T-helper 17 cell (primary cell): ENCODE measurements around the gene UHRF1. TPM values are rescaled to one million over a fixed set of nuclear protein-coding genes. Genes with fewer than 3 reads are reported as not detected.
"Not testable (repeated sequence)": the region's sequence is repeated elsewhere in the genome, so short reads cannot be mapped to it uniquely, and the experiment has no call there.

Source experiments
- ATAC-seq: fragments of 150-1000 bp; cut with Tn5 transposase; 2 replicates; pipeline ENCODE4 v1.10.0; 2021; ENCODE audit warnings: mild to moderate bottlenecking, moderate library complexity
- DNase-seq, 3 donors: peaks; one replicate each; pipeline versions ENCODE4 v3.0.0 to v3.0.0-alpha.2; 2020 to 2021
- H3K9me3 ChIP-seq: one replicate; pipeline ENCODE4 v1.7.0; 2013; ENCODE audit warnings: low read length, mild to moderate bottlenecking; ENCODE audit not compliant: control insufficient read depth, poor library complexity, severe bottlenecking
- H3K27ac Mint-ChIP-seq: one replicate; pipeline ENCODE4 v1.8.0; 2022; ENCODE audit warnings: mild to moderate bottlenecking, moderate library complexity, mixed read lengths
- H3K27me3 Mint-ChIP-seq: one replicate; pipeline ENCODE4 v1.8.0; 2022; ENCODE audit warnings: mixed read lengths
- H3K36me3 Mint-ChIP-seq: one replicate; pipeline ENCODE4 v1.8.0; 2022; ENCODE audit warnings: low read depth, mixed read lengths
- H3K4me1 Mint-ChIP-seq: one replicate; pipeline ENCODE4 v1.8.0; 2022; ENCODE audit warnings: mild to moderate bottlenecking, mixed read lengths
- H3K4me3 Mint-ChIP-seq: one replicate; pipeline ENCODE4 v1.8.0; 2022; ENCODE audit warnings: mild to moderate bottlenecking, moderate library complexity, mixed read lengths
- total RNA-seq, 4 donors: library from RNA in 2 of 4; stranded (reverse) in 2 of 4; gene quantifications; one replicate each; pipeline ENCODE4 v1.2.3 and lab custom pipeline; 2022 to 2026

The UHRF1 gene
- total RNA-seq, 2 donors from 2014 or later = 0.12 to 0.34 TPM

GRCh38 chr19:4932711-4933110, 23.4 kb downstream of the UHRF1 start:
- DNase-seq (no peak), ATAC-seq (no peak)
- no peaks in the 10 kb centered on the region for H3K9me3 ChIP-seq
- no peak overlapping the region for H3K27ac Mint-ChIP-seq
- no peaks in the 10 kb centered on the region for H3K4me1 Mint-ChIP-seq
- no peak overlapping the region for H3K4me3 Mint-ChIP-seq
- H3K36me3 Mint-ChIP-seq = no peaks in the 10 kb centered on the region
- H3K27me3 Mint-ChIP-seq = no peaks in the 10 kb centered on the region

- Mint-ChIP-seq H3K4me1 (peaks cover 2% of the 10 kb centered on the region), H3K27ac (peak overlapping the region; percentile 69), H3K4me3 (no peak overlapping the region), H3K36me3 (no peaks in the 10 kb centered on the region), H3K27me3 (no peaks in the 10 kb centered on the region)
- ATAC-seq = no peak
- DNase-seq = no peak
- H3K9me3 ChIP-seq = no peaks in the 10 kb centered on the region
Observed at GRCh38 chr19:4933528-4933927, 24.2 kb downstream of the UHRF1 start.

- Mint-ChIP-seq H3K4me1 (peaks cover 2% of the 10 kb centered on the region), H3K36me3 (no peaks in the 10 kb centered on the region), H3K27ac (no peak overlapping the region), H3K4me3 (no peak overlapping the region), H3K27me3 (no peaks in the 10 kb centered on the region)
- DNase-seq = no peak
- no peaks in the 10 kb centered on the region for H3K9me3 ChIP-seq
- ATAC-seq = no peak
Observed at GRCh38 chr19:4935444-4935843, 26.1 kb downstream of the UHRF1 start.

GRCh38 chr19:4937060-4937459, 27.8 kb downstream of the UHRF1 start:
- Mint-ChIP-seq H3K4me1 (peaks cover 2% of the 10 kb centered on the region), H3K36me3 (no peaks in the 10 kb centered on the region), H3K27ac (no peak overlapping the region), H3K27me3 (no peaks in the 10 kb centered on the region), H3K4me3 (no peak overlapping the region)
- DNase-seq = no peak
- no peaks in the 10 kb centered on the region for H3K9me3 ChIP-seq
- ATAC-seq = no peak

GRCh38 chr19:4938461-4938860, 29.2 kb downstream of the UHRF1 start:
- DNase-seq, H3K27ac Mint-ChIP-seq, H3K4me3 Mint-ChIP-seq, H3K36me3 Mint-ChIP-seq, ATAC-seq, H3K9me3 ChIP-seq, H3K4me1 Mint-ChIP-seq, H3K27me3 Mint-ChIP-seq: not testable (repeated sequence)

GRCh38 chr19:4939466-4939865, 30.2 kb downstream of the UHRF1 start:
- no peak for ATAC-seq
- no peak overlapping the region for H3K4me3 Mint-ChIP-seq
- no peaks in the 10 kb centered on the region for H3K27me3 Mint-ChIP-seq
- H3K36me3 Mint-ChIP-seq = no peaks in the 10 kb centered on the region
- DNase-seq = no peak
- H3K4me1 Mint-ChIP-seq = peaks cover 2% of the 10 kb centered on the region
- no peak overlapping the region for H3K27ac Mint-ChIP-seq
- H3K9me3 ChIP-seq = no peaks in the 10 kb centered on the region

- not testable (repeated sequence) for H3K27me3 Mint-ChIP-seq, ATAC-seq, H3K9me3 ChIP-seq, H3K27ac Mint-ChIP-seq, H3K4me3 Mint-ChIP-seq, H3K4me1 Mint-ChIP-seq, DNase-seq, H3K36me3 Mint-ChIP-seq
Observed at GRCh38 chr19:4941638-4942169, 32.4 kb downstream of the UHRF1 start.

GRCh38 chr19:4950650-4951049, 41.3 kb downstream of the UHRF1 start:
- ATAC-seq, H3K4me3 Mint-ChIP-seq, H3K4me1 Mint-ChIP-seq, H3K9me3 ChIP-seq, H3K27me3 Mint-ChIP-seq, DNase-seq, H3K27ac Mint-ChIP-seq, H3K36me3 Mint-ChIP-seq: not testable (repeated sequence)

- no peaks in the 10 kb centered on the region for H3K9me3 ChIP-seq
- Mint-ChIP-seq H3K4me3 (no peak overlapping the region), H3K4me1 (no peaks in the 10 kb centered on the region), H3K27ac (peak overlapping the region; percentile 51), H3K36me3 (no peaks in the 10 kb centered on the region), H3K27me3 (no peaks in the 10 kb centered on the region)
- no peak for DNase-seq
- no peak for ATAC-seq
Observed at GRCh38 chr19:4951656-4952055, 42.4 kb downstream of the UHRF1 start.

- H3K9me3 ChIP-seq = no peaks in the 10 kb centered on the region
- no peaks in the 10 kb centered on the region for H3K36me3 Mint-ChIP-seq
- H3K27ac Mint-ChIP-seq = no peak overlapping the region
- ATAC-seq (no peak), DNase-seq (no peak)
- no peaks in the 10 kb centered on the region for H3K27me3 Mint-ChIP-seq
- H3K4me1 Mint-ChIP-seq = no peaks in the 10 kb centered on the region
- H3K4me3 Mint-ChIP-seq = no peak overlapping the region
Observed at GRCh38 chr19:4952945-4953344, 43.6 kb downstream of the UHRF1 start.

- not testable (repeated sequence) for DNase-seq, H3K9me3 ChIP-seq, H3K36me3 Mint-ChIP-seq, H3K27me3 Mint-ChIP-seq, H3K4me1 Mint-ChIP-seq, H3K4me3 Mint-ChIP-seq, ATAC-seq
- peak overlapping the region; percentile 29 for H3K27ac Mint-ChIP-seq
Observed at GRCh38 chr19:4954320-4955149, 45.2 kb downstream of the UHRF1 start.

GRCh38 chr19:4955274-4955673, 46.0 kb downstream of the UHRF1 start:
- Mint-ChIP-seq H3K36me3 (no peaks in the 10 kb centered on the region), H3K27ac (peak overlapping the region; percentile 29), H3K4me1 (peaks cover 2% of the 10 kb centered on the region), H3K27me3 (no peaks in the 10 kb centered on the region), H3K4me3 (no peak overlapping the region)
- DNase-seq (no peak), ATAC-seq (no peak)
- no peaks in the 10 kb centered on the region for H3K9me3 ChIP-seq

GRCh38 chr19:4957981-4958380, 48.7 kb downstream of the UHRF1 start:
- H3K27ac Mint-ChIP-seq = no peak overlapping the region
- no peak overlapping the region for H3K4me3 Mint-ChIP-seq
- no peaks in the 10 kb centered on the region for H3K36me3 Mint-ChIP-seq
- DNase-seq = no peak
- H3K27me3 Mint-ChIP-seq = no peaks in the 10 kb centered on the region
- no peak for ATAC-seq
- H3K4me1 Mint-ChIP-seq = peaks cover 2% of the 10 kb centered on the region
- no peaks in the 10 kb centered on the region for H3K9me3 ChIP-seq

- no peak for ATAC-seq
- no peaks in the 10 kb centered on the region for H3K36me3 Mint-ChIP-seq
Observed at GRCh38 chr19:4962085-4962619, 52.9 kb downstream of the UHRF1 start.

More at GRCh38 chr19:4962085-4962619, 52.9 kb downstream of the UHRF1 start:
- H3K4me1 Mint-ChIP-seq = peaks cover 2% of the 10 kb centered on the region
- no peaks in the 10 kb centered on the region for H3K9me3 ChIP-seq
- H3K27ac Mint-ChIP-seq = no peak overlapping the region
- no peak for DNase-seq
- no peak overlapping the region for H3K4me3 Mint-ChIP-seq
- H3K27me3 Mint-ChIP-seq = no peaks in the 10 kb centered on the region
